HEK293 (cell line): ENCODE results near the gene LAMTOR5.

Experiments
- ELK4 ChIP-seq: IDR thresholded peaks from 2 replicates; pipeline ENCODE4 v1.6.1; 2011; ENCODE audit warnings: mild to moderate bottlenecking, low read depth, low read length, borderline replicate concordance
- KLF10 ChIP-seq: fragments of 450-650 bp; IDR thresholded peaks from 2 replicates; pipeline ENCODE4 v1.5.1; 2018; ENCODE audit warnings: missing biosample characterization, mild to moderate bottlenecking, missing genetic modification characterization
- MZF1 ChIP-seq: fragments of 450-650 bp; formaldehyde crosslinking; IDR thresholded peaks from 2 replicates; pipeline ENCODE4 v1.5.1; 2017; ENCODE audit warnings: missing biosample characterization, missing genetic modification characterization, borderline replicate concordance
- SCRT1 ChIP-seq: fragments of 450-650 bp; formaldehyde crosslinking; IDR thresholded peaks from 2 replicates; pipeline ENCODE4 v1.5.1; 2016; ENCODE audit warnings: missing biosample characterization, missing genetic modification characterization, borderline replicate concordance
- ZBTB7A ChIP-seq: fragments of 450-650 bp; formaldehyde crosslinking; IDR thresholded peaks from 2 replicates; pipeline ENCODE4 v1.5.1; 2016; ENCODE audit warnings: low read depth, missing biosample characterization, missing genetic modification characterization
- ZBTB8A ChIP-seq: fragments of 450-650 bp; formaldehyde crosslinking; IDR thresholded peaks from 2 replicates; pipeline ENCODE4 v1.5.1; 2016; ENCODE audit warnings: missing biosample characterization, missing genetic modification characterization
- ZNF146 ChIP-seq: fragments of 450-650 bp; formaldehyde crosslinking; IDR thresholded peaks from 2 replicates; pipeline ENCODE4 v1.5.1; 2016; ENCODE audit warnings: missing biosample characterization, missing genetic modification characterization
- ZNF175 ChIP-seq: fragments of 450-650 bp; formaldehyde crosslinking; IDR thresholded peaks from 2 replicates; pipeline ENCODE4 v1.5.1; 2016; ENCODE audit warnings: missing biosample characterization, missing genetic modification characterization
- ZNF341 ChIP-seq: fragments of 450-650 bp; formaldehyde crosslinking; IDR thresholded peaks from 2 replicates; pipeline ENCODE4; 2016; ENCODE audit warnings: low read depth, missing biosample characterization, missing genetic modification characterization
- ZNF426 ChIP-seq: fragments of 450-650 bp; formaldehyde crosslinking; IDR thresholded peaks from 2 replicates; pipeline ENCODE4 v1.5.1; 2017; ENCODE audit warnings: missing biosample characterization, missing genetic modification characterization, mild to moderate bottlenecking, inconsistent platforms, moderate library complexity
- ZNF433 ChIP-seq: fragments of 450-650 bp; formaldehyde crosslinking; IDR thresholded peaks from 2 replicates; pipeline ENCODE4 v1.5.1; 2016; ENCODE audit warnings: missing biosample characterization, missing genetic modification characterization, low read depth
- ZNF518A ChIP-seq: fragments of 450-650 bp; formaldehyde crosslinking; conservative IDR thresholded peaks from 2 replicates; pipeline ENCODE4 v1.5.1; 2016; ENCODE audit warnings: low read depth, missing biosample characterization, missing genetic modification characterization
- ZNF555 ChIP-seq: fragments of 450-650 bp; formaldehyde crosslinking; conservative IDR thresholded peaks from 2 replicates; pipeline ENCODE4 v1.5.1; 2017; ENCODE audit warnings: missing biosample characterization, mild to moderate bottlenecking, missing genetic modification characterization, inconsistent platforms
- ZNF585B ChIP-seq: fragments of 450-650 bp; formaldehyde crosslinking; IDR thresholded peaks from 2 replicates; pipeline ENCODE4 v1.5.1; 2016; ENCODE audit warnings: missing biosample characterization, missing genetic modification characterization
- ZNF658 ChIP-seq: fragments of 450-650 bp; formaldehyde crosslinking; IDR thresholded peaks from 2 replicates; pipeline ENCODE4; 2016; ENCODE audit warnings: missing biosample characterization, missing genetic modification characterization
- ZNF747 ChIP-seq: fragments of 450-650 bp; formaldehyde crosslinking; IDR thresholded peaks from 2 replicates; pipeline ENCODE4 v1.5.1; 2016; ENCODE audit warnings: missing biosample characterization, missing genetic modification characterization
- ZNF76 ChIP-seq: fragments of 450-650 bp; formaldehyde crosslinking; IDR thresholded peaks from 2 replicates; pipeline ENCODE4; 2016; ENCODE audit warnings: low read depth, missing biosample characterization, missing genetic modification characterization, borderline replicate concordance
- ZNF785 ChIP-seq: fragments of 450-650 bp; formaldehyde crosslinking; IDR thresholded peaks from 2 replicates; pipeline ENCODE4 v1.5.1; 2016; ENCODE audit warnings: missing biosample characterization, missing genetic modification characterization
- ZSCAN30 ChIP-seq: fragments of 450-650 bp; IDR thresholded peaks from 2 replicates; pipeline ENCODE4 v1.5.1; 2018; ENCODE audit warnings: missing biosample characterization, mild to moderate bottlenecking, missing genetic modification characterization, moderate library complexity
- TF ChIP-seq, protein P1 (sequence below): fragments of 450-650 bp; formaldehyde crosslinking; IDR thresholded peaks from 2 replicates; pipeline ENCODE4 v1.5.1; 2016; ENCODE audit warnings: missing biosample characterization, missing genetic modification characterization
- TF ChIP-seq, protein P2 (sequence below): fragments of 450-650 bp; formaldehyde crosslinking; IDR thresholded peaks from 2 replicates; pipeline ENCODE4 v1.5.1; 2016; ENCODE audit warnings: missing biosample characterization, missing genetic modification characterization
- TF ChIP-seq, protein P3 (sequence below): fragments of 450-650 bp; formaldehyde crosslinking; IDR thresholded peaks from 2 replicates; pipeline ENCODE4 v1.5.1; 2016; ENCODE audit warnings: missing biosample characterization, missing genetic modification characterization
- TF ChIP-seq, protein P4 (sequence below): fragments of 450-650 bp; formaldehyde crosslinking; IDR thresholded peaks from 2 replicates; pipeline ENCODE4 v1.5.1; 2016; ENCODE audit warnings: missing biosample characterization, missing genetic modification characterization

The LAMTOR5 gene

GRCh38 chr1:110407260-110408210 is at the start of gene LAMTOR5 (continued):
- no peak for TF ChIP-seq ELK4
- TF ChIP-seq, protein P1, sequence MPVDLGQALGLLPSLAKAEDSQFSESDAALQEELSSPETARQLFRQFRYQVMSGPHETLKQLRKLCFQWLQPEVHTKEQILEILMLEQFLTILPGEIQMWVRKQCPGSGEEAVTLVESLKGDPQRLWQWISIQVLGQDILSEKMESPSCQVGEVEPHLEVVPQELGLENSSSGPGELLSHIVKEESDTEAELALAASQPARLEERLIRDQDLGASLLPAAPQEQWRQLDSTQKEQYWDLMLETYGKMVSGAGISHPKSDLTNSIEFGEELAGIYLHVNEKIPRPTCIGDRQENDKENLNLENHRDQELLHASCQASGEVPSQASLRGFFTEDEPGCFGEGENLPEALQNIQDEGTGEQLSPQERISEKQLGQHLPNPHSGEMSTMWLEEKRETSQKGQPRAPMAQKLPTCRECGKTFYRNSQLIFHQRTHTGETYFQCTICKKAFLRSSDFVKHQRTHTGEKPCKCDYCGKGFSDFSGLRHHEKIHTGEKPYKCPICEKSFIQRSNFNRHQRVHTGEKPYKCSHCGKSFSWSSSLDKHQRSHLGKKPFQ, result no peak; the same call in 1 of the 2 replicates
- TF ChIP-seq ZNF146 (tag by site-specific recombination), result 0 out of 2 replicates have a peak, but pooled peaks have one; percentile 35
- TF ChIP-seq, protein P2, sequence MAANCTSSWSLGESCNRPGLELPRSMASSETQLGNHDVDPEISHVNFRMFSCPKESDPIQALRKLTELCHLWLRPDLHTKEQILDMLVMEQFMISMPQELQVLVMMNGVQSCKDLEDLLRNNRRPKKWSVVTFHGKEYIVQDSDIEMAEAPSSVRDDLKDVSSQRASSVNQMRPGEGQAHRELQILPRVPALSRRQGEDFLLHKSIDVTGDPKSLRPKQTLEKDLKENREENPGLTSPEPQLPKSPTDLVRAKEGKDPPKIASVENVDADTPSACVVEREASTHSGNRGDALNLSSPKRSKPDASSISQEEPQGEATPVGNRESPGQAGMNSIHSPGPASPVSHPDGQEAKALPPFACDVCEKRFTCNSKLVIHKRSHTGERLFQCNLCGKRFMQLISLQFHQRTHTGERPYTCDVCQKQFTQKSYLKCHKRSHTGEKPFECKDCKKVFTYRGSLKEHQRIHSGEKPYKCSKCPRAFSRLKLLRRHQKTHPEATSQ (tag by site-specific recombination), result peak; percentile 86; the same call in 1 of the 2 replicates
- TF ChIP-seq ZNF76 (tag by site-specific recombination), result peak; percentile 73
- peak; percentile 67; the same call in 1 of the 2 replicates for TF ChIP-seq ZSCAN30 (tag by site-specific recombination)
- TF ChIP-seq ZBTB8A (tag by site-specific recombination), result peak; percentile 78
- no peak for TF ChIP-seq ZNF658 (tag by site-specific recombination)
- TF ChIP-seq ZNF518A (tag by site-specific recombination), result peak; percentile 69
- no peak for TF ChIP-seq ZNF433
- no peak for TF ChIP-seq MZF1 (tag by site-specific recombination)
- TF ChIP-seq ZNF747 (tag by site-specific recombination), result no peak
- no peak for TF ChIP-seq ZNF785
- TF ChIP-seq ZNF175, result no peak
- no peak for TF ChIP-seq ZNF555
- peak; percentile 53; the same call in 1 of the 2 replicates for TF ChIP-seq KLF10 (tag by site-specific recombination)
- TF ChIP-seq, protein P3, sequence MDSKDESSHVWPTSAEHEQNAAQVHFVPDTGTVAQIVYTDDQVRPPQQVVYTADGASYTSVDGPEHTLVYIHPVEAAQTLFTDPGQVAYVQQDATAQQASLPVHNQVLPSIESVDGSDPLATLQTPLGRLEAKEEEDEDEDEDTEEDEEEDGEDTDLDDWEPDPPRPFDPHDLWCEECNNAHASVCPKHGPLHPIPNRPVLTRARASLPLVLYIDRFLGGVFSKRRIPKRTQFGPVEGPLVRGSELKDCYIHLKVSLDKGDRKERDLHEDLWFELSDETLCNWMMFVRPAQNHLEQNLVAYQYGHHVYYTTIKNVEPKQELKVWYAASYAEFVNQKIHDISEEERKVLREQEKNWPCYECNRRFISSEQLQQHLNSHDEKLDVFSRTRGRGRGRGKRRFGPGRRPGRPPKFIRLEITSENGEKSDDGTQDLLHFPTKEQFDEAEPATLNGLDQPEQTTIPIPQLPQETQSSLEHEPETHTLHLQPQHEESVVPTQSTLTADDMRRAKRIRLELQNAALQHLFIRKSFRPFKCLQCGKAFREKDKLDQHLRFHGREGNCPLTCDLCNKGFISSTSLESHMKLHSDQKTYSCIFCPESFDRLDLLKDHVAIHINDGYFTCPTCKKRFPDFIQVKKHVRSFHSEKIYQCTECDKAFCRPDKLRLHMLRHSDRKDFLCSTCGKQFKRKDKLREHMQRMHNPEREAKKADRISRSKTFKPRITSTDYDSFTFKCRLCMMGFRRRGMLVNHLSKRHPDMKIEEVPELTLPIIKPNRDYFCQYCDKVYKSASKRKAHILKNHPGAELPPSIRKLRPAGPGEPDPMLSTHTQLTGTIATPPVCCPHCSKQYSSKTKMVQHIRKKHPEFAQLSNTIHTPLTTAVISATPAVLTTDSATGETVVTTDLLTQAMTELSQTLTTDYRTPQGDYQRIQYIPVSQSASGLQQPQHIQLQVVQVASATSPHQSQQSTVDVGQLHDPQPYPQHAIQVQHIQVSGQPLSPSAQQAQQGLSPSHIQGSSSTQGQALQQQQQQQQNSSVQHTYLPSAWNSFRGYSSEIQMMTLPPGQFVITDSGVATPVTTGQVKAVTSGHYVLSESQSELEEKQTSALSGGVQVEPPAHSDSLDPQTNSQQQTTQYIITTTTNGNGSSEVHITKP (tag by site-specific recombination), result peak; percentile 81
- TF ChIP-seq ZNF341 (tag by site-specific recombination), result peak; percentile 85
- no peak for TF ChIP-seq ZNF426 (tag by site-specific recombination)
- TF ChIP-seq ZNF585B (tag by site-specific recombination), result no peak
- TF ChIP-seq, protein P4, sequence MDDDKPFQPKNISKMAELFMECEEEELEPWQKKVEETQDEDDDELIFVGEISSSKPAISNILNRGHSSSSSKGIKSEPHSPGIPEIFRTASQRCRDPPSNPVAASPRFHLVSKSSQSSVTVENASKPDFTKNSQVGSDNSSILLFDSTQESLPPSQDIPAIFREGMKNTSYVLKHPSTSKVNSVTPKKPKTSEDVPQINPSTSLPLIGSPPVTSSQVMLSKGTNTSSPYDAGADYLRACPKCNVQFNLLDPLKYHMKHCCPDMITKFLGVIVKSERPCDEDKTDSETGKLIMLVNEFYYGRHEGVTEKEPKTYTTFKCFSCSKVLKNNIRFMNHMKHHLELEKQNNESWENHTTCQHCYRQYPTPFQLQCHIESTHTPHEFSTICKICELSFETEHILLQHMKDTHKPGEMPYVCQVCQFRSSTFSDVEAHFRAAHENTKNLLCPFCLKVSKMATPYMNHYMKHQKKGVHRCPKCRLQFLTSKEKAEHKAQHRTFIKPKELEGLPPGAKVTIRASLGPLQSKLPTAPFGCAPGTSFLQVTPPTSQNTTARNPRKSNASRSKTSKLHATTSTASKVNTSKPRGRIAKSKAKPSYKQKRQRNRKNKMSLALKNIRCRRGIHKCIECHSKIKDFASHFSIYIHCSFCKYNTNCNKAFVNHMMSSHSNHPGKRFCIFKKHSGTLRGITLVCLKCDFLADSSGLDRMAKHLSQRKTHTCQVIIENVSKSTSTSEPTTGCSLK (tag by site-specific recombination), result no peak
- TF ChIP-seq SCRT1, result no peak
- peak; percentile 82 for TF ChIP-seq ZBTB7A
